Germinal center (tissue), 1 donor: ENCODE measurements around the gene ATXN1.
A peak's percentile ranks its signal among the peaks of the same experiment; 100 is the strongest.

Experiments used
- DNase-seq: peaks from one replicate; pipeline ENCODE4 v3.0.0; 2012; ENCODE audit warnings: mixed read lengths, low spot score

Gene ATXN1

DNA sequence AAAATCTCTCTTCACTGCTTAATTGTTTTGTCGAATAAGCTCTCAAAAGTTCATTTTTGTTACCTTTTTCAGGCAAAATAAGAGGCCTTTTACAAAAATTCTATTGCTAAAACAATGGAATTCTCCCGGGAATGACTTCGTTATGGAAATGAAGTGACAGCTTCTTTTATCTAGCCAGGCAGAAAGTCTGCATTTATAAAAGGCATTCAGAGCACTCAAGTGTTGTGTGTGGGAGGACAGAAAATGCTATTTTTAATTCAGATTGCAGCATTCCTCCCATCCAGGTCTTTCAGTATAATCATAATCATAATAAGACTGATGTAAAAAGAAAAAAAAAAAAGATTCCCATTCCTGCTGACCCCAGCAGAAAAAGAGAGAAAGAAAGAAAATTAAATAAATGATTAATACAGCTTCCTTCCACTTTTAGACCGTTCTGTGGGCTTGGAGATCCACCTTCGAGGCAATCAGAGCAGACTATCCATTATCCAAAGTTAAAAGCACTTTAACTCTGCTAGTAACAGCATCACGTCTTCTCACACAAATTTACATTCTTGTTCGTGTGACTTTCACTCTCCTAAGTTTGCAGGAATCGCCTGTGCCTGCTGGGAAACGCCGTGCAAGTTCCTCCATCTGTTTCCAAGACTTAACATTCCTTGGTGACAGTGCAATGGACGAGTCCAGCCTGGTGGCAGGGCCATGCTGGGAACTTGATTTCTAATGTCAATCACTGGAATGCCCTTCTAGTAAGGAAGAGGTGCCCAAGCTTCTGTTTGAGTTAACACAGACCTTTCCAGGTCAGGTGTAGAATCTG is 264.1 kb downstream of the ATXN1 start:
- no peak for DNase-seq

GRCh38 chr6:16496210-16496609 is 265.1 kb downstream of the ATXN1 start:
- DNase-seq = no peak

GRCh38 chr6:16494793-16495192 is 266.5 kb downstream of the ATXN1 start:
- DNase-seq = no peak

- no peak for DNase-seq
Measured at GRCh38 chr6:16493802-16494201, 267.5 kb downstream of the ATXN1 start.

DNA sequence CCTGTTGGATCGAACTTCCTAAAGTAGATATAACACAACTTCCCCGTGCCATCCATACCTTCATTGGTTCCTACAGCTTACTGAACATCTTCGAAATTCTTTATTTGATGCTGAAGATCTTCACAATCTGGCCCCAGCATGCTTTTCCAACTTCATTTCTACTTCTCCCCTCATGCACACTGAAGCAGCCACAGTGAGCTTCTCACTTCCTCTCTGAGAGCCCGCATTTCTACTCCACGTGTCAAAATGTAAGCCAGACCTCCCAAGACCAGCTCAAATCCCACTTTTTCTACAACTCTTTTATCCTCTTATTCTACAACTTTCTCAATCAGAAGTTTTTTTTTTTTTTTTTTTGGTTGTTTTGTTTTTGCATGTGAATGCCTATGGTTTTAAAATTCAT is 268.1 kb downstream of the ATXN1 start:
- DNase-seq = no peak

GRCh38 chr6:16491666-16492313 is 269.5 kb downstream of the ATXN1 start:
- DNase-seq = no peak

DNA sequence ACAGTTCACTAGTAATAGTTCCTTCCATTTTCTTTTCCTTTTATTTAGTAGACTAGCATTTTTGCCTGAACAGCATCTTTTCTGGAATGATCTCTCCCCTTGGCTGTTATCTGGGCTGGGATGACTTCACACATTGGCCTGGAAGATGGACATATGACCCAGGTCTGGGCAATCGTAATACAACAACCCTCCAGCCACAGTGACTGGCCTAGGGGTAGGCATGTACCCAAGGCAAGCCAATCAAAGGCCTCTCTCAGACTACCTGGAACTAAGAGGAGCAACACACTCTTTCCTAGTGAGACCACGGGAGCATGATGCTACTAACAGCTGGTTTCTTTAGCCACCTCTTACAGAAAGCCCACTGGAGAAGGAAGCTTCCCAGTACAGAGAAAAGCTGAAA is 270.6 kb downstream of the ATXN1 start:
- no peak for DNase-seq

DNA sequence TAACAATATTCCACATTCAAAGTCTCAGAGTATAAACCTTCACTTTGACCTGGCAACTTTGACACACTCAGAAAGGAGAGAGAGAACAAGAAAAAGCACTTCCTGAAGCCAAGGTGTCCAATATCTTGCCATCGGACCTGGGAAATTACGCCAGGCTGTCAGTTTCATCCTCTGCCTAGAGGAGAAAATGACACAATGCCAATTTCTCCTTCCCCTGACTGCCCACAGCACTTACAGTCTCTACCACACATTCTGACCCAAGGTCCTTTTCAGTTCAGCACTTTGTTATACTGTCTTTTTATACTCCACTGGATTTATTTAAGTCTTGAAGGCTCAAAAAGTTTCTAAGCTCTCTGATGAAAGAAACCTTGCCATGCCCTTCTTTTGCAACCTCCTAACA is 272.4 kb downstream of the ATXN1 start:
- no peak for DNase-seq

GRCh38 chr6:16487996-16488674 is 273.1 kb downstream of the ATXN1 start:
- no peak for DNase-seq

DNA sequence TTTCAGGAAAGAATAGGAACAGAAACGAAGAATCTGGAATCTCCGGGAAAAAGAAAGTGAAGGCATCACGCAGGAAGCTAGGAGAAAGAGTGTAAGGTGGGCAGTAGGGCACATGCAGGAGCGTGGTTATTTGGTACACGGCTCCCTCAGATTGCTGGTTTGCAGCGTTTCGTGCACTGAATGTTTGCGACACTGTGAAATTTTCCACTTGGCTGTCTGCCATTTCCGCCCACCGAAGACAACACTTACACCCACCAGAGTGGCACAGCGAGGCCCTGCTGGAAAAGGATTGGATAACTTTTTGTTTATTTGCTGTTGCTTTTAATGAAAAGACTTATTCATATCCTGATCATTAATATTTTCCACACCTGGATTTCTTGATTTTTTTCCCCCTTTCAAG is 274.6 kb downstream of the ATXN1 start:
- DNase-seq = no peak

DNA sequence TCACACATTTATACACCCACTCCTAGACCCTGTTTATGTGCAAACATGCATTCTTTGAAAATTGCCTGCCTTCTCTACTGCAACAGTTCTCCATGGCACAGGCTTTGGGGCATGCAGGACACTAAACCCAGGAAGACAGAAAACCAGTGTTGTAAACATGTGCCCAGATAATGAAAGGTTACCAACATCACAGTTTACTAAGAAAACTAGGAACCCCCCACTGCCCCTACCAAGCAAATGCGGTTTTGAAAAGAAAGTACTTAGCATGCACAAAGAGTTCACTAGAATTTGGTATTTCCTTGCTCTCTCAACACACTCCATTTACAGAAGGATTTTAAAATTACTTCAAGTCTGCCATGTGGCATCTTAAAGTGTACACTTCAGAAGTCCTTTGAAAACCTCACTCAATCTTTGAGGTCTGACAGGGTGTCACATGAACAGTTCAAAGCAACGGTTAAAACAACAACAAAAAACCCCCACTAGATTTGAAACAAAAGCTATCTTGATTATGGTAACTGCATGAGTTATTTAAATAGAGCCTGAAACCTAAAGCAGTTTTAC is 277.9 kb downstream of the ATXN1 start:
- no peak for DNase-seq

GRCh38 chr6:16482702-16483314 is 278.5 kb downstream of the ATXN1 start:
- no peak for DNase-seq

DNA sequence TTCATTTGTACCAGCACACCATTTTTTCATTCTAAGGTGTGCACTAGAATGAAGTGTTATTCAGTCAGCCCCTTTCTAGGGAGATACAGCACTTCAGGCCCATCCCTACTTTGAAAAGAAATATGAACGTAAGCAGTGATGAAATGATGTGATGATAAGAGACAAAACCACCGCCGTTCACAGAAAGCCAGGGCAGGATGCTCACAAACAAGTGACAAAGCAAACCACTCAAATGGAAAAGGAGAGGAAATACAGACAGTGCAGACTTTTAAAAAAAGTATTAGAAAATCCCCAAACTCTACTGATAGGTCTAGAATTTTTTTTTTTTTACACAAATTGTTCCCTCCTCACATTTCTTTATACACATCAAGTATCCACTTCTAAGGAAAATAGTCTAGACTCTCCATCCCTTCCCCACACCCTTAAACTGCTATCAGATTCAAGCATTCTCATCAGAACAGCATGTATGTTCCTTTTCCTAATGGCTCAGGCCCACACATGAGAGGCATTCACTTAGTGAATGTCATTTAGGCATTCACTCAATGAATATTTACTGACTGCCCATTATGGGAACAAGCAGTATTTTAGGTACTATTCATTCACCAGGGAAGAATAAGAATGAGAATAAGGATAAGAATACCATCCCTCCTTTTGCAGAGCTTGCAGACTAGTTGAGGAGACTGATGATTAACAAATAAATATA is 279.4 kb downstream of the ATXN1 start:
- DNase-seq = no peak

GRCh38 chr6:16480763-16481560 is 280.3 kb downstream of the ATXN1 start:
- no peak for DNase-seq

- no peak for DNase-seq
Measured at GRCh38 chr6:16477367-16478149, 283.7 kb downstream of the ATXN1 start.

- peak; percentile 50 for DNase-seq
Measured at GRCh38 chr6:16476861-16477260, 284.4 kb downstream of the ATXN1 start.

DNA sequence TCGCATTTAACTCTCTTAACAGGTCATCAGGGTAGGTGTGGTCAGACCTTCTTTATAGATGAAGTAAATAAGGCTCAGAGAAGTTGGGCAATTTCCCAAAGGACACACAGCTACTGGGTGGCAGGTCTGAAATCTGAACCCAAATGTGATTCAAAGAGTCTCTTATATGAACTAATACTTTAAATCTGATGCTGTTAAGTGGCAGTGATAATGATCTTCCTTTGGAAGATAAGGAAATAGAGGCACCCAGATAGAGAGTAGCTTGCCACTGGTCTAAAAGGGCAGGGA is 285.8 kb downstream of the ATXN1 start:
- DNase-seq = no peak

DNA sequence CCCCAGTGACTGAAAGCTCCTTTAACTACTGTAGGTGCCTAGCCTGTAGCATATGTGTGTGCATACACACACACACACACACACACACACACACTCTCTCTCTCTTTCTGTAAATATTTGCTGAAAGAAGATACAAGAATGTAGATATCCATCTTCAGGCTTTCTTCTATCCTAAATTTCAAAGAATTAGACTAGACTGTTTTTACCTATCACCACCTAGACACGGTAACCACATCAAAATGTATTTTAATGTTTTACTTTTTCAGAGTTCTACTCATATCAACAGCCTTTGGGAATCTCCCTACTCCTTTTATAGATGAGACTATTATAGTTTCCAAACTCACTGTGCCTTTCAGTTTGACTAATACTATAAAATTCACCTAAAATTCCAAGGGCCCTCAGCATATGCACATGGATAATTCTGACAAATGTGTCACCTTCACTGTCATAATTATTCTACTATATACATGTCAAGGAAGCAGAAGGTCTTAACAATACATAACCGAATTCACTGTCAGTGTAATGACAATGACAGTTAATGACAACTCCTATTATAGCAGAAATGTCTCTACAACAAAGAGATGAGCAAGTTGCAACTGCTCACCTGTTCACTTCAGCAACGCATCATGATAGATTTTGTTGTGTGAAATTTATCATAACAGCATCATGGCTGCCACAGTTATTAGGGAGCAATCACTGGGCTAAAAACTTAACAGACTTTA is 286.3 kb downstream of the ATXN1 start:
- no peak for DNase-seq

DNA sequence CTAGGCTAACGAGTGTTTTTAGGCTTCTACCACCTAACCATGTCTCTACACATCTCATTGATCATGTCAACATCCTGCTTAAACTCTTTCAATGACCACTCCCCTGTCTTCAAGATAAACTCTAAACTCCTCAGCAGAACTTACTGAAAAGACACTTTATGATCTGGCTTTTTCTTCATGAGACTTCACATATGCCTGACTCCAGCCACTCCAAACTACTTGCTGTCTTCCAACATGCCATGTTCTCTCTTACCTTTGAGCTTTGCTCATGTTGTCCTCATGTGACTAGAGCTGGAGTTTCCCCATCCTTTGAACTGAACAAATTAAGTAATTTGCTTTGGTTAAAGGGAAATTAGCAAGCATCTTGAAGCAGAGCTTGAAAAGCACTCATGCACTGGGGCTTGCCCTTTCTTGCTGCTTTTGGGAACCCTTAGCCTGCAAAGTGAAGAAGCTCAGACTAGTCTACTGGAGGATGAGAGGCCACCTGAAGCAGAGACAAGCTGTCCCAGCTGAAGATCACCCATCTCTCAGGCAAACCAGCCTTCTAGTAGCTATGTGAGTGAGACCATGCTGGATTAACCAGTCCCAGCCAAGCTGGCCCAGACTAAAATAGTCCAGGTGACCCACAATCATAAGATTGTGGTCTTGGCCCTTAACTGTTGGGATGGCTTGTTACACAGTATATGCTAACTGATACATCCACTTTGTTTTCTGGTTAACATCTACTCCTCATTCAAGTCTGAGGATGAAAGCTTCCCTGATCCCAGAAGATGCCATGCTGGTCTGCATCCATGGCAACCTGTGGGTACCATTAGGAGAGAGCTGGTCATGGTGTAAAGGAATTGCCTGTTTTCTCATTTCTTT is 287.1 kb downstream of the ATXN1 start:
- no peak for DNase-seq
